ENCODE results near the gene PPP2R5C. TPM values are rescaled to one million over a fixed set of nuclear protein-coding genes. Genes with fewer than 3 reads are reported as not detected.
A peak's percentile ranks its signal among the peaks of the same experiment; 100 is the strongest.

The PPP2R5C gene
- total and polyA plus RNA-seq, 8 donors, result 103 to 176 (median 112) TPM

DNA sequence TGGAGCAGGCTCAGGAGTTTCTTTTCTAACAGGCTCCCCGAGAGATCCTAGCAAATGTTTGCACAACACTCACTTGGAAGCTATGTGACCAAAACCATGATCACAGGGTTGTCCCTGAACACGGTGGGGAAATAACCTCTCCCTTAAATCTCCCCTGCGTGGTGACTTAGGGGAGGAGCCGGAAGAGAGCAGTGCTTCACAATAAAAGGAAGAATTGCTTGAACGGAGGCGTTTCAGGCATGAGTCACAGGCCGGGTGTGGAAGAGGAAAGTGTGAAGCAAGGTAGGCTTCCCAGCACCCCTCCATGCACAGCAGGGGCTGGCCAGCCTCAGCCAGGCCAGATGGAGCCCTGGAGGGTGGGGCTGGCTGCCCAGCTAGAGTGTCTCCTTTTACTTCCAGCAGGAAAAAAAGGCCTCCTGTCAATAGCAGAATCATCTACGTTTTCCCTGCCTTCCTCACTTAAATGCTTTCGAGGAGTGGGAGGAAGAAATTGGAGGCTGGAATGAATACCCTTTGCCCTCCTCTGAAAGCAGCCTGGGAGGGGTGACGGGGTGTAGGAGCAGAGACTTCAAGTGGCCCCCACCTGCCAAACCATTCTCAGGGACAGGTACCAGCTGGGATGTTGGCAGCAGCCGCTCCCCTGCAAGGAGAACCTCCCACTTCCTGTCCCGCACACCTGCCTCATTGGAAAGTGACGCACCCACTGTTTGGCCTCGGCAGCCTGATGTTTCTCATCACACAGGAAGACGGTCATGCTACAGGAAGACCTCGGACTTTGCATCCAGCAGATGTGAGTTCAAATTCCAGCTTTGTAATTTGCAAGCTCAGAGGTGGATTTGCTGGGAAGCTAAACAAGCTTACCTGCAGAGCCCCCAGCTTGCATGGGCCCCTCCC, 30.1 kb upstream of the PPP2R5C start:
- ATAC-seq (peak; percentile 96), DNase-seq (peak in 3 of 4 donors; percentile 55 to 90 (median 88))
- TF ChIP-seq, protein P1, sequence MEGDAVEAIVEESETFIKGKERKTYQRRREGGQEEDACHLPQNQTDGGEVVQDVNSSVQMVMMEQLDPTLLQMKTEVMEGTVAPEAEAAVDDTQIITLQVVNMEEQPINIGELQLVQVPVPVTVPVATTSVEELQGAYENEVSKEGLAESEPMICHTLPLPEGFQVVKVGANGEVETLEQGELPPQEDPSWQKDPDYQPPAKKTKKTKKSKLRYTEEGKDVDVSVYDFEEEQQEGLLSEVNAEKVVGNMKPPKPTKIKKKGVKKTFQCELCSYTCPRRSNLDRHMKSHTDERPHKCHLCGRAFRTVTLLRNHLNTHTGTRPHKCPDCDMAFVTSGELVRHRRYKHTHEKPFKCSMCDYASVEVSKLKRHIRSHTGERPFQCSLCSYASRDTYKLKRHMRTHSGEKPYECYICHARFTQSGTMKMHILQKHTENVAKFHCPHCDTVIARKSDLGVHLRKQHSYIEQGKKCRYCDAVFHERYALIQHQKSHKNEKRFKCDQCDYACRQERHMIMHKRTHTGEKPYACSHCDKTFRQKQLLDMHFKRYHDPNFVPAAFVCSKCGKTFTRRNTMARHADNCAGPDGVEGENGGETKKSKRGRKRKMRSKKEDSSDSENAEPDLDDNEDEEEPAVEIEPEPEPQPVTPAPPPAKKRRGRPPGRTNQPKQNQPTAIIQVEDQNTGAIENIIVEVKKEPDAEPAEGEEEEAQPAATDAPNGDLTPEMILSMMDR (IDR thresholded peaks at IDR 0.05), result no peak
- Histone ChIP-seq H3K4me3 (peak overlapping the region in 1 of 2 donors; percentile 22), H3K4me1 (peaks cover 11 to 45% of the 10 kb centered on the region in 2 donors), H3K27ac (peak overlapping the region; percentile 79 to 91), H3K27me3 (no peaks in the 10 kb centered on the region), H3K36me3 (no peaks in the 10 kb centered on the region), H3K9me3 (no peaks in the 10 kb centered on the region)
- intact Hi-C loops (cut with DNase I), result no loop called here

DNA sequence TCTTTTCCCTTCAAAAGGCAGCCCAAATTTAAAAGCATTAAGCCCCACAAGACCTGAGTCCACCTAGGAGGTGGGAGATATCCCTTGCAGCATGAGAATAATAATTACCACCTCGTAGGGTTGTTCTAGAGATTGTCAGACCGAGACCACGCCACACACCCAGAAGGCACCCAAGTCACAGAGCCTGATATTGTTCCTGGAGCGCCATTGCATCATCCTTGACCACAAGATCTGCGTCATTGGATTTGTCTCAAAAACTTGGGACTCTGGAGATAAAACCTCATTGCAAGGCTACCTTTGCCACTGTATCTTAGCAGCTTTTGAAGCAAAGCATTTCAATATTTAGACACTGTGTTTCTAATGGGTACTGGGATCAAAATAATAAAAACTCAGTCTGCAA, 29.4 kb upstream of the PPP2R5C start:
- no peaks in the 10 kb centered on the region for H3K27me3 ChIP-seq
- H3K4me1 ChIP-seq, result peaks cover 11 to 41% of the 10 kb centered on the region in 2 donors
- H3K36me3 ChIP-seq, result no peaks in the 10 kb centered on the region
- no peaks in the 10 kb centered on the region for H3K9me3 ChIP-seq
- peak overlapping the region in 1 of 2 donors; percentile 22 for H3K4me3 ChIP-seq
- TF ChIP-seq, protein P1 (IDR thresholded peaks at IDR 0.05), result no peak
- DNase-seq (no peak), ATAC-seq (no peak)
- peak overlapping the region; percentile 79 to 91 for H3K27ac ChIP-seq
- intact Hi-C loops (cut with DNase I), result no loop called here

DNA sequence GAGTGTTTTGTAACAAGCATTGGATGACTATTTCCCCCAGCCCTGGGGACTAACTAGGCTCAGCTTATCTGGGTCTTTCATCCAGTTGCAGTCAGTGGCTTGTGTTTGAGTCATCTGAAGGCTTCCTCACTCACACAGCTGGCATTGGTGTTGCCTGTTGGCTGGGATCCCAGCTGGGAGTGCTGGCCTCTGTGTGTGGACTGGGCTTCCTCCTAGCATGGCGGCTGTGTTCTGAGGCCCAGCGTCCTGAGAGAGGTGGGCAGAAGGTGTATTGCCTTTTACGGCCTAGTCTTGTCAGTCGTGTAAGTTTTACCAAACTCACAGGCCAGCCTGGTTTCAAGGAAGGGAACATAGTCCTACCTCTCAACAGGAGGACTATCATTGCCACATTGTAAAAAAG, 28.3 kb upstream of the PPP2R5C start:
- DNase-seq (no peak), ATAC-seq (no peak)
- intact Hi-C loops (cut with DNase I), result no loop called here
- Histone ChIP-seq H3K27me3 (no peaks in the 10 kb centered on the region), H3K27ac (peak overlapping the region in 1 of 2 donors; percentile 13), H3K4me1 (peaks cover 11 to 36% of the 10 kb centered on the region in 2 donors), H3K4me3 (no peak overlapping the region), H3K36me3 (no peaks in the 10 kb centered on the region), H3K9me3 (no peaks in the 10 kb centered on the region)
- TF ChIP-seq, protein P1 (IDR thresholded peaks at IDR 0.05), result no peak

DNA sequence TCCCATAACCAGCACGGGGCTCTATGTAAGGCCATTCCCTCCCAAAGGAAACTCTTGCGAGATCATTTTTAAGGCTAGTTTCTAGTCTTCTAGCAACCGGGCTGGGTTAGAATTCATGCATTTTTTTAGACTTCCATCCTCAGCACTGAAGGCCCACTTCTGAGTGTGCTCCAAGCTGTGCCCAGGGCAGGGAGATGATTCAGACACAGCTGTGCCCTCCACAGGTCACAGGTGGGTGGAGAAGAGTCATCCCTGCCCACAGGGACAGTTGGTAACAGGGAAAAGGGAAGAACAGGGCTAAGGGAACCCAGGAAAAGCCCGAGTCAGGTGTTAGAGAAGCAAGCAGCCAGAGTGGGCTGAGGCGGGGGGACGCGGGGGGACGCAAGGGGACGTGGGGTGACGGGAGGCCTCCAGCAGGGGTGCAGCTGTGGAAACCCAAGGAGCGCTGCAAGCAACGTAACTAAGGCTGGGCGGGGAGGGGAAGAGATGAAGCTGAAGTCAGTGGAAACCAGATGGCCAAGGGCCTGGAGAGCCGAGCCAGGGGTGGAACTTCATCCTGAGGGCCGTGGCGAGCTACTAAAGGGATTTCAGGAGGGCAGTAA, 27.2 kb upstream of the PPP2R5C start:
- Histone ChIP-seq H3K27ac (no peak overlapping the region), H3K36me3 (no peaks in the 10 kb centered on the region), H3K27me3 (no peaks in the 10 kb centered on the region), H3K9me3 (no peaks in the 10 kb centered on the region), H3K4me3 (no peak overlapping the region), H3K4me1 (peaks cover 11 to 40% of the 10 kb centered on the region in 2 donors)
- intact Hi-C loops (cut with DNase I), result no loop called here
- no peak for ATAC-seq
- TF ChIP-seq, protein P1 (IDR thresholded peaks at IDR 0.05), result no peak
- DNase-seq, result no peak

DNA sequence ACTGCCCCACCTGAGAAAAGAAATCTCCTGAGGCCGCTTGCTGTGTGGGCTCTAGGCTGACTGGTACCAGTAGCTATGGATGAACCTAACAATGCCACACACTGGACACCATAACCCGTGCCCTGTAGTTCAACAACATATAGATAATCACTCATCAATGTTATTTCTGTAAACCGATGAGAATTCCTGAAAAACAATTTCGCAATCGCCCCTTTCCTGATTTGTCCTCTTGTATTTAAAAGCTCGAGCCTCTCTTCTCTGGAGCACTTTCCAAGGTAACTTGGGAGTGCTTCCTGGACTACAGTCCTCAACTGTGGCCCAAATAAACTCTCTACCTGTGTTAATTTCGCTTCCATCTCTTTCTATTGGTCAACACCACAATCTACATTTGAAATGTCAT, 26.1 kb upstream of the PPP2R5C start:
- no peak for DNase-seq
- Histone ChIP-seq H3K27me3 (no peaks in the 10 kb centered on the region), H3K27ac (no peak overlapping the region), H3K9me3 (peaks cover 0 to 1% of the 10 kb centered on the region in 2 donors), H3K4me3 (no peak overlapping the region), H3K36me3 (no peaks in the 10 kb centered on the region), H3K4me1 (peaks cover 11 to 34% of the 10 kb centered on the region in 2 donors)
- intact Hi-C loops (cut with DNase I), result no loop called here
- TF ChIP-seq, protein P1 (IDR thresholded peaks at IDR 0.05), result no peak
- no peak for ATAC-seq

All from left lung (tissue), 10 donors.